ENCODE data around the gene CYSTM1.
A peak's percentile ranks its signal among the peaks of the same experiment; 100 is the strongest.
"Not testable (repeated sequence)": the region's sequence is repeated elsewhere in the genome, so short reads cannot be mapped to it uniquely, and the experiment has no call there.

CYSTM1 gene

DNA sequence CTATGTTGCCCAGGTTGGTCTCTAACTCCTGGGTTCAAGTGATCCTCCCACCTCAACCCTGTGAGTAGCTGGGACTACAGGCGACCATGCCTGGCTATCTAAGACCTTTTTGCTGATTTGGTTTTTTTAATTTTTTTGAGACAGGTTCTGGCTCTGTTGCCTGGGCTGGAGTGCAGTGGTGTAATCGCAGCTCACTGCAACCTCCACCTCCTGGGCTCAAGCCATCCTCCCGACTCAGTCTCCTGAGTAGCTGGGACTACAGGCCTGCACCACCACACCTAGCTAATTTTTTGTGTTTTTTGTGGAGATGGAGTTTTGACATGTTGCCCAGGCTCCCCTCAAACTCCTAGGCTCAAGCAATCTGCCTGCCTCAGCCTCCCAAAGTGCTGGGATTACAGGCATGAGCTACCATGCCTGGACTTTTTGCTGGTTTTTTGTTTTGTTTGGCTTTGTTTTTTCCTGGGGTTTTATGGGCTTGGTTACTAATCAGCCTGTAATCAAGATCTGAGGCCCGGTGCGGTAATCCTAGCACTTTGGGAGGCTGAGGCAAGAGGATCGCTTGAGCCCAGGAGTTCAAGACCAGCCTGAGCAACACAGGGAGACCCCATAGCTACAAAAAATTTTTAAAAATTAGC is 3.6 kb downstream of the CYSTM1 start:
- no peak for DNase-seq

DNA sequence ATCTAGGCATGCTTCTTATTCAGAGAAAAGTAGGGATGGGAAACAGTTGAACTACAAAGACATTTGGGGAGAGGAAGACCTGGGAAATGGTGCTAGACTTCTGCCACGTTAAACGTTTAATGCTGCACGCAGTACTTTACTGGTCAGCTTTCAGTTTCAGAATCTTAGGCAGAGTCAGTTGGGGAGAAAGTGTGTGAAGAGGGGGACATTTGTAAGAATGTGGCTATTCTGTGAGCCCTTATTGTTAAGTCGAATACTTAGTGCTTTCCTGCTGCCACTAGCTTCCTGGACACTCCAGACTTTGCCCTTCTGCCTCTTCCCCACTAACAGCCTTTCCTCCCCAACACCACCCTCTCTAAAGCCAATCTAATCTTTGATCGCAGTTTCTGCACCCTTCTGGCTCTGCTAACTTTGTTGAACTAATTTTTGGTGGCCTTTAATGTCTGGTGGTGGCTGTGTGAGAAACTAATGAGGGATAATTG is 6.1 kb downstream of the CYSTM1 start:
- peak in 1 of 2 donors; percentile 4 for DNase-seq

DNA sequence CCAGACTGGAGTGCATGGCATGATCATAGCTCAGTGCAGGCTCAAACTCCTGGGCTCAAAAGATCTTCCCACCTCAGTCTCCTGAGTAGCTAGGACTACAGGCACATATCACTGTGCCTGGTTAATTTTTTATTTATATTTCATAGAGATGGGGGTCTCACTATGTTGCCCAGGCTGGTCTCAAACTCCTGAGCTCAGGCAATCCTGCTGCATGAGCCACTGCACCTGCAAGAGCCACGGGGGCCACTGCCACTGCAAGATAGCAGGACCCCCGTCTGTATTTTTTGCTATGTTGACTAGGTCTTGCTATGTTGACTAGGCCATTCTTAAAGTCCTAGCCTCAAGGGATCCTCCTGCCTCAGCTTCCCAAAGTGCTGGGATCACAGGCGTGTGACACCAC is 6.5 kb downstream of the CYSTM1 start:
- no peak for DNase-seq

DNA sequence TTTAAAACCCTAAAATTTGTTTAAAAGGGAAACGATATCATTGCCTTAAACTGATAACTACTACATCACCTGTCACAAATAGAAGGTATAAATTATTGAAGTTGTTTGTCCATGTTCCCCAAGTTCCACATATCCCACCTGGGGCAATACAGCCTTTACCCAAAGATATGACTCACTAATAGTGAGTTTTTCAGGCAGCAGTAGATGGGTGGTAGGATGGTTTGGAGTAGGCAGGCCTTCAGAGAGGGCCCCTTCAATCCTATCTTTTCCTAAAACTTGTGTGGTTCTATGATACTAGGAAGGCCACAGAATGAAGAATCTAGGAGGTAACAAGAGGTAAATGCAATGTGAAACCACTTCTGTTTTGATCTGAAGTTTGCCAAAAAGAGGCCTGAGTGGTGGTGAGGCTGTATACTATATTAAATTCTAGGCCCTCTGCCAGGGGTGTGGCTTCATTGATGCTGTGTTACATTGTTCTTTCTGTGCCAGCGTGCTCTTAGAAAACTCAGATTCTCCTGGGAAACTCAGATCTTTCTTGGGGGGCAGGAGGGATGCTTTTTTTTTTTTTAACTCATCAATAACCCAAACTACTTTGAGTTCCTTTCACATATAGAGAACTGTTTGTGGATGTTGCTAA is 7.2 kb downstream of the CYSTM1 start:
- DNase-seq: no peak

DNA sequence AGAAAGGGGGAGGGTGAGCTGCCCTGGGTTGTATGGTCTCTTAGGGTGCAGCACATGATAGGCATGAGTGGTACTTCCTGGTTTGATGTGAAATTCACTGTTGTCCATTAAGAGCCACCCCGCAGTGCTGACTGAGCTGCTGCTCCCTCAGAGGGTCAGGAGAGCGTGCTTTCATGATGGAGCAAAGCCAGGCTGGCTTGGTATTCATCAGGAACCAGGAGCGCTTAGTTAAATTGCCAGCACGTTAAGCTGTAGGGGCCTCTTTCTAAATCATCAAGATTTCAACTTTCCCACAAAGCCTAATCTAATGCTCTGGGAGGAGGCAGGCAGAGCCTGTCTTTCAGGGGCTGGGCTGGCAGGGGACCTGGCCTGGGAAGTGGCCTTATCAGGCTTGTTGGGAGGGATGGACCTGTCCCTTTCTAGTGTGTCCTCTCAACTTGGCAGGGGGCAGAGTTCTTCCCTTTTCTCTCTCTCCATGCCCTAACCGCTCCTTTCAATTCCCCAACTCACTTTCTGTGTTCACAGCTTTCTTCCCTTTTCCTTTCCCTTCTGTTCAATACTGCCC is 7.9 kb downstream of the CYSTM1 start:
- DNase-seq: no peak

DNA sequence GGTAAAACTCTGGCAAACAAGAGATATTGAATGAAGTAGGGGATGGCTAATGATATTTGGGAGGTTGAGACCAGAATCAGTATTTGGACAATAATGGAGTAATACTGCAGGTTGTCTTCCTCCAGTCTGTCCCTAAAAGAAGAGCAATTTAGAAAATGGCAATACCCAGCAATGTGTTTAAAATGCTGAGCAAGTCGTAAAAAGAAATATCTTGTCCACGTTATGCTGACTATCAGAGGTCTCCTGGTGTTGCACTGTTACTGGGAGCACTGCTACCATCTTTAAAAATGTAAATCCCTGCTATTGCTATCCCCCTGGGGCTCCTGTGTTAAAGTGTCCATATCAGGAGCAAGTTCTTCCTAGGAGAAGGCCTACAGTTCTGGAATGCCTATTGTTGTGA is 10.4 kb downstream of the CYSTM1 start:
- no peak for DNase-seq

DNA sequence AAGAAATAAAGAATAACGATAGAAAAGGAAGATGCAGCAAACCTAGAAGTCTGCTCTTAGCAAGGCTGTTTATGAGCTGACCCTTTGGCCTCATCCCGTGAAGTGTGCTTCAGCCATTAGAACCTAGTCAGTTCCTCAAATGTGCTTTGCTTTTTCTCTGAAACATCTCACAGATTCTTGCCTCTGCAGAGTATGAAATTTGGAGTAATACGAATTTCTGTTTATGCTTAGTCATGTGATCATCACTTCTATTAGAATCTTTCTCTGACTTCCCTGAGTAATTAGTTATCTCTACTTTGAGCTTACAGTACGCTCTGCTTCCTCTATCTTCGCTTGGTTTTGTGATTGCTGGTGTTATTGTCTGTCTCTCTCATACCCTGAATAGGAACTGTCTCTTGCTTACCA is 11.3 kb downstream of the CYSTM1 start:
- no peak for DNase-seq

DNA sequence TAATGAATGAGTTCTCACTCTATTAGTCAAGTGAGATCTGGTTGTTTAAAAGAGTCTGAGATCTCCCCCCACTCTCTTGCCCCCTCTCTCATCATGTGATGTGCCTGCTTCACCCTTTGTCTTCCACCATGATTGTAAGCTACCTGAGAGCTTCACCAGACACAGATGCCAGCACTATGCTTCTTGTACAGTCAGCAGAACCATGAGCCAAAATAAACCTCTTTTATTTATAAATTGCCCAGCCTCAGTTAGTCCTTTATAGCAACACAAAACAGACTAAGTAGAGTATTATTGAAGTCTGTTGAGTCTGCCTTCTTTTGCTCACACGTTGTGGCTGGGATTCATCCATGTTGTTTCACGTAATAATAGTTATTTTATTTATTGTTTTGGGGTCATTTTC is 14.3 kb downstream of the CYSTM1 start:
- DNase-seq: no peak

DNA sequence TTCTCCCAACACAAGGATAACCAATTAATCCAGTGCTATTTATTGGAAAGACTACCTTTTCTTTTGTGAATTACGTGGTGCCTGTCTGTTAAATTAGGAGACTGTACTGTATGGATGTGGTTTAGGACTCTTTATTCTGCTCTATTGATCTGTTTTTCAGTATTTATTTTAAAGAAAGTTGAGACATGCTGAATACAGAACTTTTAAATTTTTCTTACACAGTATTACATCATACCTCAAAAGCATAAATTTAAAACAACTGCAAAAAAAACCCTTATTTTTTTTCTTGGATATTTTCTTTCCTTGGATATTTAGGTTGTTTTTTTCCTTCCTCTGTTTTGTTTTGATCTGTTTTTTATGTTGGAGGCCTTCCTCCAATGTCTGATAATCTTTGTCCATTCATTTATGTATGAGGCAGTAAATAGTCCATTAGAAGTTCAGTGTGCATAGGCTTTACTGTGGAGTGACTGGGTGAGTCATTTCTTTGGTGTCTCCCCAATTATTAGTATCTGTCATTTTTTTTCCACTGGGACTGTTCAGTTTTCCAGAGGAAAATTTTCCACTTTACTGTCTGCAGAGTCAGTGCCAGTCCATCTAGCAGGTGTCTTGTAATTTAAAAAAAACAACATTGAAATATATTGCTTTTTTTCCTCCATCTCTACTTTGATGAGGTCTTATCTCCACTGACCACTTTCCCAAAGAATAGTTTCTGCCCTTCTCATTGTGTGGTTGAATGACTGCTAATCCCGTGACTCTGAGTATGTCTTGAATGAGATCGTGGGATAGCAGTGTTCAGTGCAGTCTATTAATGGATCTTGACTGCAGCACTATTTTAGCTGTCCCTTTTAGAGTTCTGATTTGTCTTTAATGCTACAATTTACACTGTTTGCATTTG is 15.2 kb downstream of the CYSTM1 start:
- no peak for DNase-seq

DNA sequence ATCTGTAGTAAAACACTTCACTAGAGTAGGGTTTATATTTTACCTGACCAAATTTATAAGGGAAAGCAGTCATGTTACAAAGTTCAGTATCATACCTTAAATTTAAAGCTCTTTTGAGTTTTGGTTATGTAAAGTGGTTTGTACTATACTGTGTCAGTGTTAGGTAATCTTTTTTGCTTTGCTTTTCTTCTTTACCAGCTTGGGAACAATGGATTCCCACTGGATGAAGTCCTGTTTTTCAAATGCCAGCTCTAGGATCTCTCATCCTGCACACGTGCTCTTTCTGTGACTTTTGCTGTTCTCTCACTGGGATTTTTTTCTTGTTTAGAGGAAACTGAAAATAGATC is 15.9 kb downstream of the CYSTM1 start:
- no peak for DNase-seq

DNA sequence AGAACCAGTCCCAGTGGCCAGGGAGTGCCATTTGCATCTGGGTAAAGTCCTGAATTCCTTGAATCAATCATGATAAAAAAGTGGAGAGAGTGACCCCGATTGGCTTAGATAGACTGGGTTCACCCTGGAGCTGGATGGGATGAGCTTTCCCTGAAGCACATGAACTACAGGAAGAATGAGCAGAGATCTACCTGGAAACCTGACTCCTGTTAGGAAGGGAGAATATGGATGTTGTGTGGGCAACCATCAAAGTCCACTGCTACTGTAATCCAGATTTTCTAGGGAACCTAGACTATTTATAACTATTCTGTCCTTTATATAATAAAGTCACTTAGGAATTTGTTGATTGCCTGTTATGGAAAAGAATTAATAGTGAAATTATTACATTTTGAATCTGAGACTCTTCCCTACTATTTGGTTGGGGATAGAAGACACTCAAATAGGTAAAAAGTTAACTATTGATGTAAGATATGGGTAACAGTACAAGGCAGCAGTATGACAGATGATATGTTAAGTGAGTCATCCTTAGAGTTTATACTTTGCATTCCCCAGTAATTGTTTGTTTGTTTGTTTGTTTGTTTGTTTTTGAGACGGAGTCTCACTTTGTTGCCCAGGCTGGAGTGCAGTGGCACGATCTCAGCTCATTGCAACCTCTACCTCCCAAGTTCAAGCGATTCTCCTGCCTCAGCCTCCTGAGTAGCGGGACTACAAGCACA is 17.9 kb downstream of the CYSTM1 start:
- no peak for DNase-seq

DNA sequence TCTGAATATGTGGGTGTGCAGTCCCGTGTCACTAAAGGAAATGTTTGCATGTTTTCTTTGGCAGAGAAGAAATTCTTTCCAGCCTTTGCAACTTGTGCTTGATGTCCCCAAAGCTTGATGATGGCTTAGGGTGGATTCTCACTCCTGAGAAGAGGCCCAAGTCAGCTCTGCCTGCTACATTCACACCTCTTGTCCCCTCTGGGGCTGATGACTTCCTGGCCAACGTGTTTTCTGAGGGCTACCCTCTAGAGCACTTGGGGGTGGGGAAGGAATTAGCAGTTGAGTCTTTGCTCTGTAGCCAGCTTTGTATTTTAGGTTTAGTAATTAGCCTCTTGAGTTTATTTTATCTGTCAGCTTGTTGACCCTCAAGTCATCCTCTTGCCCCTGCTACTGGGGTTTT is 19.7 kb downstream of the CYSTM1 start:
- DNase-seq: no peak

DNA sequence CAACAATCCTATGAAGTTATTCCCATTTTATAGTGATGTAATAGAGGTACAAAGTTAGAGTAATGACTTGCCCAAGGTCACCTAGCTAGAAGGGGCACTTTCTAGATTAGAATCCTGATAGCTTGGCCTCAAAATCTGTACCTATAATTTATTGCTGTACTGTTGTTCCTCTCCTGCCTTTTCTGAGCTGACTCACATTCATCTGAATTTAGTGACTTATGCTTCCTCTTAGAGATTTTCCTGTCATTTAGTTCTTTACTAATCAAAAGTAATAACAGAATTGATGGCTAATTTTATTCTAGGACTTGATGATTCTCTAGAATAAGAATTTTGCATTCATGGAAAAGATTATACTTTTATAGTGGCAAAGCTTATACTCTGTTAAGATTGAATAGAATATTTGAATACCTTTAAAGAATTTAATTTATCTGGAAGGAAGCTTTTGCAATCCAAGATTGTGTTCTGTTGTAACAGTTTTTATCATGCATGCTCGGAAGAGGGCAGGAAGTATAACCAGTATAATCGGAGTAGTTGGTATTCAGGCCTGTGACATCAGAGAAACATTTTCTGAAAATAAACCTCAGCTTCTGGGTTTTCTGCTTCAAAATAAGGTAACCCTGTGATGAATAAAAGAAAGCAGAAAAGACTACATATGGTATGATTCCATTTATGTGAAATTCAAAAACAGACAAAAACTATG is 21.3 kb downstream of the CYSTM1 start:
- no peak for DNase-seq

DNA sequence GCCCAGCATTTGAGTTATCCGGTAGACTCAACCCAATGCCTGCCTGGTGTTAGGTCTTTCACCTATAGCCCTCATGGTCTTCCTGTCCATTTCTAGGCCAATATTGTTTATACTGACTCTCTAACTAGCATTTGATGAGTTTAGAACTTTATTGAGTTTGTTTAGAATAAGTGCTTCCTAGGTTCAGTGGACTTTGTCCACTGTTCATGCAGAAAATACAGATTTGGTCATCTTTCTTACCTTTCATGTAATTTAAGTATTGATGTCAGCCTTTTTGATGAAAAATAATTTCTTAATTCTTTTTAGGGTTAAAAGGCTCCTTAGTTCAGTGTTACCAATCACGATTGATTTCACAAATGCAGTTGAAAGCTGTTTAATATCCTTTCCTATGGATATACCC is 22.0 kb downstream of the CYSTM1 start:
- DNase-seq: no peak

DNA sequence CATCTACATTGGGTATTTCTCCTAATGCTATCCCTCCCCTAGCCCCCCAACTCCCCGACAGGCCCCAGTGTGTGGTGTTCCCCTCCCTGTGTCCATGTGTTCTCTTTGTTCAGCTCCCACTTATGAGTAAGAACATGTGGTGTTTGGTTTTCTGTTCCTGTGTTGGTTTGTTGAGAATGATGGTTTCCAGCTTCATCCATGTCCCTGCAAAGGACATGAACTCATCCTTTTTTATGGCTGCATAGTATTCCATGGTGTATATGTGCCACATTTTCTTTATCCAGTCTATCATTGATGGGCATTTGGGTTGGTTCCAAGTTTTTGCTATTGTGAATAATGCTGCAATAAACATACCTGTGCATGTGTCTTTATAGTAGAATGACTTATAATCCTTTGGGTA is 23.9 kb downstream of the CYSTM1 start:
- DNase-seq: not testable (repeated sequence)

DNA sequence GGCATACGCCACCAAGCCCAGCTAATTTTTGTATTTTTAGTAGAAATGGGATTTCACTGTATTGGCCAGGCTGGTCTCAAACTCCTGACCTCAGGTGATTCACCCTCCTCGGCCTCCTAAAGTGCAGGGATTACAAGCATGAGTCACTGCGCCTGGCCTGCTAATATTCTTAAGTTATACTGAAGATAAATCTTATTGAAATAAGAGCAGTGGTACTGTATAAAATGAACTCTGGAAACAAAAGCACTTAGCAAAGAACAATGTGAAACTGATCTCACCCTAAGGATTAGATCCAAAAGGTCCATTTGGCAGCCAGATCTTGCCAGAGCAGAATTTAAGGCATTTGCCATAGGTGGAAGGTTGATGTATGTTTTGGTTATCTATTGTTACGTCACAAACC is 27.1 kb downstream of the CYSTM1 start:
- DNase-seq: no peak

DNA sequence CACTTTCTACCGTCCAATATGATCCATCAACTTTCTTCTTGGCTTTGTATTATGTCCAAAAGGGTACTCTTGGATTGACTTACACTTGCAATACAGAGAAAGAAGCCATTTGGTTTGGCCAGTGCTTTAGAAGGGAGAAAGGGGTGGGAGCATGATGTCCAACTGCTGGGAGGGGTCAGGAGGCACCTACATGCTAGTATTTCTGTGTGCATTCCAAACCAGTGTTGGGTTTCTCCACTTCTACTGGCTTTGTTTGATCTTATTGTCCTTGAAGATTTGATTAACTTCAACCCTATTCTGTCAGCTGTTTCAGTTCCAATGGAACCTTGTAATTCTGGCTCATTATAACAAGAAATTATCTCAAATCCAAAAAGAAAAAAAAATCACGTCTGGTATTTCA is 27.6 kb downstream of the CYSTM1 start:
- no peak for DNase-seq

DNA sequence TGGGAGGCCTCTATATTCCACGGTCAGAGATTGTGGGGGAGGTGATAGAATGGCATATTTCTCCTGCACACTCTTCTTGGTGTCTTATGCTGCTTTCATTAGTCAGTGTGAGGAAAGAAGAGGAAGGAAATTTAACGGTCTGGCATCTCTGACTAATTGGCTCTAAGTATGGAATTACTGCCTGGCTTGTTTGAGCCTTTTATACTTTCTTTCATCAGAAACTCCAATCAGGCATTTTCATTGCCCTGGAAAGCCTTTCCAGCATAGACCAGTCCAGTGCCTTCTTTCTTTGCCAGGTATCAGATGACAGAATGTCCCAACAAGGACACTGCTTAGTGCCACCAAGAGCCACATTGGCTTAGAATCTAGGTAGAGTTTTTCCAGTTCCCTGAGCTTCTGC is 30.2 kb downstream of the CYSTM1 start:
- DNase-seq: peak in 1 of 2 donors; percentile 8

DNA sequence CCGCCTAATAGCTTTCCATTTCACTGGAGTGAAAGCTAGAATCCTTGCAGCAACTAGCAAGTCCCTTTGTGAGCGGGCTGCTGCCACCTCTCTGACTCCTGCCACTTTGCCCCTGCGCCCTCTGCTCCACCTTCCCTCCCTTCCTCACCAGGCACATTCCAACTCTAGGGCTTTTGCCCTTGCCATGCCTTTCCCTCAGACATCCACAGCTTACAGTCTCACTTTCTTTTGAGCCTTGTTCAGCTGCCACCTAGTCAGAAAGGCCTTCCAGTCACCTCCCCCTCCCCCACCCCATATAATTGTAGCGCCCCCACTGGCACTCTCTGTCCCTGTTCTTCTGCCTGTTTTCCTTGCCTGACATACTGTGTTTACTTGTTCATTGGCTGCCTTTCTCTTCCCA is 31.0 kb downstream of the CYSTM1 start:
- no peak for DNase-seq

DNA sequence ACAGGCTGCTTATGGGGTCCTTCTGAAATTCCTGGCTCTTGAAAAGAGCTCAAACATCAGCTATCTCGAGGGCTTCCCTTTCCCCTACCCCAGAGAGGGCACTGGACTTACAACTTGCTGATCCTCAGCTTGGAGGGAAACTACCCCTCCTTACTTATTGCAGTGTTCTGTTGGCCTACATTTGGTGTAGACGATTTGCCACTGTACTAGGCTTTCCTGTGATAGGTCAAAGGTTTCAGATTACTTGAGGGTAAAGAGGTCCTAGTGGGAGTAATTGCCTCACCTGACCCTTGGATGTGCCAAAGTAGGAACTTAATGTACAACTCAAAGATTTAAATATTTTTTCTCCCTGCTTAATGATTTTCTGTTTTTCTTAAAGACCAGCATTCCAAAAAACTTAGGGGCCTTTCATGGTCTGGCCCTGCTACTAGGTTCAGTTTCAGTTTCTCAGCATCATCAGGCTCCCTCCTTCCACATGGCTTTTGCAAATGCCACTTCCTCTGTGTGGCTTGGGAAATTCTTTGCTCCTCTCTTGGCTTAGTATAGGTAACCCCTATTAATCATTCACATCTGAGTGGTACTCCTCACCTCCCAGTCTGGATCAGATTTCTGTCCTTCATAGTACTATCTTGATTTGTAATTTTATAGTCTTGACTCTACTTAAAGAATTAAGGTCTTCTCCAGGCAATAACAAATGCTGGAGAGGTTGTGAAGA is 32.4 kb downstream of the CYSTM1 start:
- DNase-seq: no peak

DNA sequence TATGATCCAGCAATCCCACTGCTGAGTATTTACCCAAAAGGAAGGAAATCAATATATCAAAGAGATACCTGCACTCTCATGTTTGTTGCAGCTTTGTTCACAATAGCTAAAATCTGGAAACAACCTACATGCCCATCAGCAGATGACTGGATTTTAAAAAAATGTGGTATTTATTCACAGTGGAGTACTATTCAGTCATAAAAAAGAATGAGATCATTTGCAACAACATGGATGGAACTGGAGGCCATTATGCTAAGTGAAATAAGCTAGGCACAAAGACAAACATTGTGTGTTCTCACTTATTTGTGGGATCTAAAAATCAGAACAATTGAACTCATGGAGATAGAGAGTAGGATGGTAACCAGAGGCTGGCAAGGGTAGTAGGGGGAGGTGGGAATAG is 33.1 kb downstream of the CYSTM1 start:
- no peak for DNase-seq

Measured in bone marrow (tissue), 2 donors.